Activated naive CD4-positive, alpha-beta T cell treated with anti-CD3 and anti-CD28 coated beads, Interleukin-2, amount 10 ng/mL, durations not matched to agents 5 hours and 36 hours (primary cell): ENCODE data around the gene LCE2B. TPM values are rescaled to one million over a fixed set of nuclear protein-coding genes. Genes with fewer than 3 reads are reported as not detected.

Source experiments
- total RNA-seq, 2 experiments: library from RNA; stranded (reverse); gene quantifications; one replicate each; pipeline ENCODE4 v1.2.3, GENCODE V29; 2021

LCE2B gene
- total RNA-seq = not detected

GRCh38 chr1:152685823-152686222 is at the start of gene LCE2B:
LCE2B (plus strand) TSS chr1:152686123; CDS start chr1:152686844, 721 bp downstream.

GRCh38 chr1:152663098-152663497 is 22.8 kb upstream of the LCE2B start, which contains the start of gene LCE2D:
LCE2D (plus strand) TSS chr1:152663380; CDS start chr1:152664106, 726 bp downstream.

GRCh38 chr1:152674983-152675382 is 10.9 kb upstream of the LCE2B start, which contains the start of gene LCE2C:
LCE2C (plus strand) TSS chr1:152675279; CDS start chr1:152676016, 737 bp downstream.

DNA sequence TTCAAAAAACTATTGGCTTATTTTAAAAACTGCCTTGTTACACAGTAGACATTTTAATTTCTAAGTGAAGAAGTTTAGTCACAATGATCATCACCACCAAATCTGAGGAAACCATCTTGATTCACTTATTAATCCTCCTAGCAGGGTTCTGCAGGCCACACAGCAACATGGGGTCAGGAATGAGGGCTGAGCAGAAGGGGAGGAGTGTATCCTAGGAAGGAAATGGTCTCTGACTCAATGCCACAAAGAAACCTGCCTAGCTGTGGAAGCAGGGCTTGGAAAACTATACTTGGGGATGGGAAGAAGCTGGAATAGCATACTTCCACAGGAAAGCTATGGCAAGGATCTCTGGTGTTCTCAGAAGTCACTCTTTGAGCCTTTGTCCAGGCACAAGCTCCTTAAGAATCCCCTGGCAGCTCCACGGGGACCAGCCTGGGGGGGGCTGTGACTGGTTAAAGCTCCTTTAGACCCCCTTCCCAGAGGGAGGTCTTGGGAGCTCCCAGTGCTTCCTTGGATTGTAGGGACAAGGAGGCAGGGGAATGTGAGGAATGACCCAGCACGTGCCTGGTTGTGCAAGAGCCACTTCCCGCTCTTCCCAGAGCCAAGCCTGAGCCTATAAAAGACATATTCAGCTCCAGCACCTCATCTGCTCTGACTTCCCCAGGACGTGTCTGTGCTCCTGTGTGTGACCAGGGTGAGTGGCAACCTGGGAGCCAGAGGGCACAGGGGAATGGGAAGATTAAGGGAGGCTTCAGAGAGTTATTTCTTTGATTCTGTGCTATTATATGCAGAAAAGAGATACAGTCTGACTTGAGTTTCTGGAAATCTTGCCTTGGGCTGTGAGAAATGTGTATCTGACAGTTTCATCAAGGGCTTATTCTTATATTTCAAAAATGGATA is 12.0 kb downstream of the LCE2B start, which contains the start of gene LCE2A:
Gene LCE2A, plus strand, starts transcription at position 645 of the 900 bp plus-strand sequence. CDS start 557 bp downstream, outside the sequence.

DNA sequence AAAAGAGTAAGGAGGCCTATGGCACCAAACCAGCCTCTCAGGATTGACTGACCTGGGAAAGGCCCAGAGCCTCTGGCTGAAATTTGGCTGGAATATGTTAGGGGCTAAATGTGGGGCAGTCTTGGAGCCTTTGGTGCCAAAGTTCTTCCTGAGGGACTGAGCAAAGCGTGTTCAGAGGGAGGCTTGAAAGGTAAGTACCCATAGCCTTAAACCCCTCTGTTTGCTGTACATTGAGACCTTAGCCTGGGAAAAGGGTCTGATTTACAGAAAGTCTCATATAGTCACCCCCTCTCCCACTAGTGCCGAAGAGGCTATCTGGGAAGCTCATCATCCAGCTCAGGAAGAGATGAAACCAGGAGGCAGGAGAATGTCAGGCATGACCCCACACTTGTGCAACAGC is 21.9 kb downstream of the LCE2B start, which contains the start of gene LCE4A:
Gene LCE4A, plus strand, starts transcription at position 301 of the 400 bp plus-strand sequence. CDS start 916 bp downstream, outside the sequence.

Other genes starting within 250 kb of the LCE2B start
- not detected for gene LCE5A, start 175.3 kb upstream of the LCE2B start, total RNA-seq
- gene CRCT1, start 171.6 kb upstream of the LCE2B start, total RNA-seq = not detected
- not detected for gene LCE3E, start 119.3 kb upstream of the LCE2B start, total RNA-seq
- gene LCE3D, start 105.6 kb upstream of the LCE2B start, total RNA-seq = not detected
- gene LCE3C, start 85.9 kb upstream of the LCE2B start, total RNA-seq = not detected
- gene LCE3B, start 72.3 kb upstream of the LCE2B start, total RNA-seq = not detected
- gene LCE3A, start 63.0 kb upstream of the LCE2B start, total RNA-seq = not detected
- not detected for gene LCE2D, start 22.7 kb upstream of the LCE2B start, total RNA-seq
- not detected for gene LCE2C, start 10.8 kb upstream of the LCE2B start, total RNA-seq
- gene LCE2A, start 12.2 kb downstream of the LCE2B start, total RNA-seq = not detected
- gene LCE4A, start 22.0 kb downstream of the LCE2B start, total RNA-seq = not detected
- gene KPRP, start 71.9 kb downstream of the LCE2B start, total RNA-seq = not detected
- gene LCE1F, start 89.0 kb downstream of the LCE2B start, total RNA-seq = not detected
- not detected for gene LCE1E, start 100.1 kb downstream of the LCE2B start, total RNA-seq
- not detected for gene LCE1D, start 110.6 kb downstream of the LCE2B start, total RNA-seq
- gene LCE1C, start 120.5 kb downstream of the LCE2B start, total RNA-seq = not detected
- gene LCE1B, start 125.8 kb downstream of the LCE2B start, total RNA-seq = not detected
- not detected for gene LCE1A, start 141.3 kb downstream of the LCE2B start, total RNA-seq
- gene LCE6A, start 156.7 kb downstream of the LCE2B start, total RNA-seq = not detected
- not detected for gene LCE7A, start 173.9 kb downstream of the LCE2B start, total RNA-seq
- not detected for gene SMCP, start 192.2 kb downstream of the LCE2B start, total RNA-seq
- not detected for gene IVL, start 222.4 kb downstream of the LCE2B start, total RNA-seq